KMS-11 (cell line): ENCODE results near the gene B3GAT1.

Experiments
- H2AFZ ChIP-seq: fragments of 200-600 bp; sonication (generic); 2 replicates; pipeline ENCODE4 v1.6.1; 2016; ENCODE audit warnings: antibody characterized with exemption, mixed run types, low read depth
- H3K27ac ChIP-seq: fragments of 200-600 bp; sonication (generic); 2 replicates; pipeline ENCODE4 v1.6.1; 2016; ENCODE audit warnings: mild to moderate bottlenecking, mixed run types
- H3K27me3 ChIP-seq: fragments of 200-600 bp; sonication (generic); 2 replicates; pipeline ENCODE4 v1.6.1; 2017; ENCODE audit warnings: mild to moderate bottlenecking, low read depth, mixed run types, moderate library complexity; ENCODE audit not compliant: insufficient read depth
- H3K36me3 ChIP-seq: fragments of 200-600 bp; sonication (generic); 2 replicates; pipeline ENCODE4 v1.6.1; 2017; ENCODE audit warnings: mild to moderate bottlenecking, mixed run types; ENCODE audit not compliant: insufficient read depth
- H3K4me1 ChIP-seq: fragments of 200-600 bp; sonication (generic); 2 replicates; pipeline ENCODE4 v1.6.1; 2016; ENCODE audit warnings: mild to moderate bottlenecking, low read depth, mixed run types; ENCODE audit not compliant: poor library complexity, severe bottlenecking
- H3K4me2 ChIP-seq: fragments of 200-600 bp; sonication (generic); 2 replicates; pipeline ENCODE4 v1.7.0; 2016; ENCODE audit warnings: mild to moderate bottlenecking, mixed run types
- H3K4me3 ChIP-seq: fragments of 200-600 bp; sonication (generic); IDR thresholded peaks from 2 replicates; pipeline ENCODE4 v1.6.1; 2017; ENCODE audit warnings: low read depth, low read length, mixed read lengths; ENCODE audit not compliant: insufficient read depth
- H3K79me2 ChIP-seq: fragments of 200-600 bp; sonication (generic); 2 replicates; pipeline ENCODE4 v1.6.1; 2016; ENCODE audit warnings: low read depth, mixed run types; ENCODE audit not compliant: insufficient read depth
- H3K9ac ChIP-seq: fragments of 200-600 bp; sonication (generic); 2 replicates; pipeline ENCODE4 v1.6.1; 2016; ENCODE audit warnings: mild to moderate bottlenecking, mixed run types
- H4K20me1 ChIP-seq: fragments of 200-600 bp; sonication (generic); 2 replicates; pipeline ENCODE4 v1.6.1; 2016; ENCODE audit warnings: mild to moderate bottlenecking, mixed run types; ENCODE audit not compliant: insufficient read depth
- CTCF ChIP-seq: fragments of 200-600 bp; sonication (generic); conservative IDR thresholded peaks from 2 replicates; pipeline ENCODE4 v1.6.1; 2017; ENCODE audit warnings: low read depth, mild to moderate bottlenecking, antibody characterized with exemption, low read length, moderate library complexity, mixed read lengths

B3GAT1 gene

GRCh38 chr11:134425413-134425812 is 13.4 kb upstream of the B3GAT1 start:
- H2AFZ ChIP-seq, result no peak overlapping the region
- no peaks in the 10 kb centered on the region for H3K79me2 ChIP-seq
- no peak overlapping the region for H3K4me2 ChIP-seq
- H3K4me3 ChIP-seq, result no peak overlapping the region
- no peaks in the 10 kb centered on the region for H4K20me1 ChIP-seq
- H3K9ac ChIP-seq, result no peak overlapping the region
- H3K27ac ChIP-seq, result no peak overlapping the region
- no peaks in the 10 kb centered on the region for H3K27me3 ChIP-seq
- no peaks in the 10 kb centered on the region for H3K36me3 ChIP-seq
- H3K4me1 ChIP-seq, result no peaks in the 10 kb centered on the region
- TF ChIP-seq CTCF, result no peak

GRCh38 chr11:134423106-134423505 is 11.1 kb upstream of the B3GAT1 start:
- Histone ChIP-seq H3K27me3 (no peaks in the 10 kb centered on the region), H3K36me3 (no peaks in the 10 kb centered on the region), H3K4me1 (no peaks in the 10 kb centered on the region), H3K9ac (no peak overlapping the region), H3K4me2 (no peak overlapping the region), H4K20me1 (no peaks in the 10 kb centered on the region), H3K4me3 (no peak overlapping the region), H2AFZ (no peak overlapping the region), H3K79me2 (no peaks in the 10 kb centered on the region), H3K27ac (no peak overlapping the region)
- TF ChIP-seq CTCF, result no peak

- TF ChIP-seq CTCF, result no peak
- Histone ChIP-seq H3K4me1 (no peaks in the 10 kb centered on the region), H2AFZ (no peak overlapping the region), H3K27ac (no peak overlapping the region), H3K79me2 (no peaks in the 10 kb centered on the region), H3K4me2 (no peak overlapping the region), H3K4me3 (no peak overlapping the region), H4K20me1 (no peaks in the 10 kb centered on the region), H3K27me3 (no peaks in the 10 kb centered on the region), H3K9ac (no peak overlapping the region), H3K36me3 (no peaks in the 10 kb centered on the region)
Measured at GRCh38 chr11:134417871-134418840, 6.1 kb upstream of the B3GAT1 start.

GRCh38 chr11:134416726-134417125 is 4.7 kb upstream of the B3GAT1 start:
- H3K27me3 ChIP-seq, result no peaks in the 10 kb centered on the region
- TF ChIP-seq CTCF, result no peak
- no peaks in the 10 kb centered on the region for H3K36me3 ChIP-seq
- no peak overlapping the region for H3K9ac ChIP-seq
- no peaks in the 10 kb centered on the region for H4K20me1 ChIP-seq
- no peak overlapping the region for H3K4me2 ChIP-seq
- no peaks in the 10 kb centered on the region for H3K79me2 ChIP-seq
- no peak overlapping the region for H2AFZ ChIP-seq
- no peak overlapping the region for H3K4me3 ChIP-seq
- no peak overlapping the region for H3K27ac ChIP-seq
- no peaks in the 10 kb centered on the region for H3K4me1 ChIP-seq
